HG02981 (cell line): ENCODE data around the gene C16orf92.
"Not testable (repeated sequence)": the region's sequence is repeated elsewhere in the genome, so short reads cannot be mapped to it uniquely, and the experiment has no call there.

Experiments
- ATAC-seq: cut with Tn5 transposase; IDR thresholded peaks from one replicate; pipeline ENCODE4 v1.9.1; 2021; ENCODE audit warnings: mild to moderate bottlenecking, moderate library complexity; ENCODE audit not compliant: unreplicated experiment

The C16orf92 gene

GRCh38 chr16:30003670-30004423 is 19.2 kb upstream of the C16orf92 start:
- no peak for ATAC-seq

- ATAC-seq, result no peak
Measured at GRCh38 chr16:30004424-30004776, 18.6 kb upstream of the C16orf92 start.

GRCh38 chr16:30004811-30005242 is 18.2 kb upstream of the C16orf92 start:
- ATAC-seq, result no peak

- no peak for ATAC-seq
Measured at GRCh38 chr16:30005341-30006094, 17.5 kb upstream of the C16orf92 start.

- ATAC-seq, result no peak
Measured at GRCh38 chr16:30006095-30006473, 16.9 kb upstream of the C16orf92 start.

GRCh38 chr16:30006659-30007377 is 16.2 kb upstream of the C16orf92 start:
- no peak for ATAC-seq

GRCh38 chr16:30007378-30007895 is 15.6 kb upstream of the C16orf92 start:
- no peak for ATAC-seq

- ATAC-seq, result no peak
Measured at GRCh38 chr16:30009085-30009862, 13.7 kb upstream of the C16orf92 start.

- ATAC-seq, result no peak
Measured at GRCh38 chr16:30009990-30010843, 12.8 kb upstream of the C16orf92 start.

GRCh38 chr16:30010844-30011713 is 11.9 kb upstream of the C16orf92 start, which contains the start of gene DOC2A:
Gene DOC2A, minus strand, starts transcription at chr16:30011027. Its CDS starts 805 bp downstream, at chr16:30010222.
- ATAC-seq, result no peak

- no peak for ATAC-seq
Measured at GRCh38 chr16:30011714-30012504, 11.1 kb upstream of the C16orf92 start.

GRCh38 chr16:30012598-30012997 is 10.4 kb upstream of the C16orf92 start:
- ATAC-seq, result not testable (repeated sequence)

GRCh38 chr16:30015450-30015849 is 7.5 kb upstream of the C16orf92 start:
- not testable (repeated sequence) for ATAC-seq

GRCh38 chr16:30016555-30017276 is 6.3 kb upstream of the C16orf92 start:
- no peak for ATAC-seq

- ATAC-seq, result no peak
Measured at GRCh38 chr16:30017277-30017656, 5.7 kb upstream of the C16orf92 start.

GRCh38 chr16:30017937-30018336 is 5.1 kb upstream of the C16orf92 start:
- ATAC-seq, result not testable (repeated sequence)

GRCh38 chr16:30018731-30019158 is 4.3 kb upstream of the C16orf92 start:
- no peak for ATAC-seq
